Gastroesophageal sphincter (tissue), 3 donors: ENCODE results near the gene S100B.

Experiments
- CTCF ChIP-seq, 4 experiments: fragments of 200-600 bp in 2 of 4; fragments of 450-650 bp in 2 of 4; sonication (generic) in 1 of 4; IDR thresholded peaks; one replicate each; pipeline ENCODE4 v1.5.1; 2017 to 2019; ENCODE audit warnings: antibody characterized with exemption in 4 of 4, mild to moderate bottlenecking in 2 of 4, moderate library complexity in 2 of 4
- POLR2A ChIP-seq, 2 donors: fragments of 450-650 bp; IDR thresholded peaks; one replicate each; pipeline ENCODE4 v1.6.1; 2017; ENCODE audit warnings: antibody characterized with exemption in 2 of 2, mild to moderate bottlenecking in 2 of 2, moderate library complexity in 1 of 2

GRCh38 chr21:46627726-46628125 is 22.8 kb upstream of the S100B start:
- TF ChIP-seq CTCF (IDR thresholded peaks at IDR 0.05) (no peak), POLR2A (IDR thresholded peaks at IDR 0.05) (no peak)
